ENCODE results near the gene SEMA6A. TPM values are rescaled to one million over a fixed set of nuclear protein-coding genes. Genes with fewer than 3 reads are reported as not detected.

SEMA6A gene
- total and polyA plus RNA-seq, 2 experiments from 2014 or later, result 13.2 to 27.6 TPM

GRCh38 chr5:116448450-116448849, 126.2 kb downstream of the SEMA6A start:
- no peaks in the 10 kb centered on the region for H3K9me3 ChIP-seq (ENCODE audit: low read depth)
- DNase-seq (ENCODE audit: low read depth in 1 of 2, low spot score in 1 of 2), result no peak
- H3K36me3 ChIP-seq, result peaks cover 11% of the 10 kb centered on the region
- H3K4me1 ChIP-seq (ENCODE audit: low read depth), result peaks cover 25% of the 10 kb centered on the region
- H3K27me3 ChIP-seq, result no peaks in the 10 kb centered on the region
- H3K4me3 ChIP-seq, result no peak overlapping the region
- H3K27ac ChIP-seq, result no peak overlapping the region
- TF ChIP-seq, protein P1, sequence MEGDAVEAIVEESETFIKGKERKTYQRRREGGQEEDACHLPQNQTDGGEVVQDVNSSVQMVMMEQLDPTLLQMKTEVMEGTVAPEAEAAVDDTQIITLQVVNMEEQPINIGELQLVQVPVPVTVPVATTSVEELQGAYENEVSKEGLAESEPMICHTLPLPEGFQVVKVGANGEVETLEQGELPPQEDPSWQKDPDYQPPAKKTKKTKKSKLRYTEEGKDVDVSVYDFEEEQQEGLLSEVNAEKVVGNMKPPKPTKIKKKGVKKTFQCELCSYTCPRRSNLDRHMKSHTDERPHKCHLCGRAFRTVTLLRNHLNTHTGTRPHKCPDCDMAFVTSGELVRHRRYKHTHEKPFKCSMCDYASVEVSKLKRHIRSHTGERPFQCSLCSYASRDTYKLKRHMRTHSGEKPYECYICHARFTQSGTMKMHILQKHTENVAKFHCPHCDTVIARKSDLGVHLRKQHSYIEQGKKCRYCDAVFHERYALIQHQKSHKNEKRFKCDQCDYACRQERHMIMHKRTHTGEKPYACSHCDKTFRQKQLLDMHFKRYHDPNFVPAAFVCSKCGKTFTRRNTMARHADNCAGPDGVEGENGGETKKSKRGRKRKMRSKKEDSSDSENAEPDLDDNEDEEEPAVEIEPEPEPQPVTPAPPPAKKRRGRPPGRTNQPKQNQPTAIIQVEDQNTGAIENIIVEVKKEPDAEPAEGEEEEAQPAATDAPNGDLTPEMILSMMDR (IDR thresholded peaks at IDR 0.05; ENCODE audit: low read depth, low read length), result no peak

- Histone ChIP-seq H3K4me1 (ENCODE audit: low read depth) (peaks cover 16% of the 10 kb centered on the region), H3K27ac (no peak overlapping the region), H3K27me3 (no peaks in the 10 kb centered on the region), H3K9me3 (ENCODE audit: low read depth) (no peaks in the 10 kb centered on the region), H3K36me3 (peaks cover 11% of the 10 kb centered on the region), H3K4me3 (no peak overlapping the region)
- TF ChIP-seq, protein P1 (IDR thresholded peaks at IDR 0.05; ENCODE audit: low read depth, low read length), result no peak
- no peak for DNase-seq (ENCODE audit: low read depth in 1 of 2, low spot score in 1 of 2)
Observed at GRCh38 chr5:116446356-116447005, 128.1 kb downstream of the SEMA6A start.

- Histone ChIP-seq H3K4me1 (ENCODE audit: low read depth) (peaks cover 8% of the 10 kb centered on the region), H3K27me3 (no peaks in the 10 kb centered on the region), H3K4me3 (no peak overlapping the region), H3K9me3 (ENCODE audit: low read depth) (no peaks in the 10 kb centered on the region), H3K36me3 (peaks cover 11% of the 10 kb centered on the region), H3K27ac (no peak overlapping the region)
- TF ChIP-seq, protein P1 (IDR thresholded peaks at IDR 0.05; ENCODE audit: low read depth, low read length), result no peak
- DNase-seq (ENCODE audit: low read depth in 1 of 2, low spot score in 1 of 2), result no peak
Observed at GRCh38 chr5:116445311-116445710, 129.3 kb downstream of the SEMA6A start.

GRCh38 chr5:116444373-116445295, 130.0 kb downstream of the SEMA6A start:
- TF ChIP-seq, protein P1 (IDR thresholded peaks at IDR 0.05; ENCODE audit: low read depth, low read length), result no peak
- DNase-seq (ENCODE audit: low read depth in 1 of 2, low spot score in 1 of 2), result no peak
- Histone ChIP-seq H3K9me3 (ENCODE audit: low read depth) (no peaks in the 10 kb centered on the region), H3K27ac (no peak overlapping the region), H3K4me3 (no peak overlapping the region), H3K4me1 (ENCODE audit: low read depth) (peaks cover 3% of the 10 kb centered on the region), H3K27me3 (no peaks in the 10 kb centered on the region), H3K36me3 (peaks cover 11% of the 10 kb centered on the region)

DNA sequence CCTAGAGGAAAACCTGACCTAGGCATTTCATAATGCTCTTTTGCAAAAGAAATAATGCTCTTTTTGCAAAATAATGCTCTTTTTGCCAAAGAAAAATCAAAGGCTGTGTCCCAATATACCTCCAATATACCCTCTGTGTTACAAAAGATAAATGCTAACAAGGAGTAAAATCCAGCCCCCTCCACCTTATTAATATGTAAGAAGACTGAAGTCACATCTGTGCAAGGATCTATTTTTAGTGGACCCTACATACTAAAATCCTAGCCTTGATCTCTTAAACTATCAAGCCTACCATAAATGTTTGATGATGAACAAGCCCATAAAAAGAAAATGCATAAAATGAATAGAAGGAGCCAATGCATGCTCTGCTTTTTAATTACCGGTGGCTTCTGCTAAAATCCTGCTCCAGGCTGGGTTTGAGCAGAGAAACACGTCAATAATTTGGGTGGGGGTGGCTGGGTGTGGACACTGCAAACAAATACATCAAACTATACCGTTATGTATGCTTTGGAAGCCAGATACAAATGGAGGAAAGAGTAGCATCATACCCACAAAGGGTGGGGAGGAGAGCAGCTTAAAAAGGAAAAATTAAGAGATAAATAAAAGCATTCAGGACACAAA, 131.6 kb downstream of the SEMA6A start:
- Histone ChIP-seq H3K27me3 (no peaks in the 10 kb centered on the region), H3K4me3 (no peak overlapping the region), H3K4me1 (ENCODE audit: low read depth) (no peaks in the 10 kb centered on the region), H3K27ac (no peak overlapping the region), H3K9me3 (ENCODE audit: low read depth) (no peaks in the 10 kb centered on the region), H3K36me3 (peaks cover 11% of the 10 kb centered on the region)
- no peak for DNase-seq (ENCODE audit: low read depth in 1 of 2, low spot score in 1 of 2)
- TF ChIP-seq, protein P1 (IDR thresholded peaks at IDR 0.05; ENCODE audit: low read depth, low read length), result no peak

Measured in cardiac muscle cell (in vitro differentiated cells and primary cell).